Lower lobe of right lung (tissue), 2 donors: ENCODE data around the gene CLEC2B. TPM values are rescaled to one million over a fixed set of nuclear protein-coding genes. Genes with fewer than 3 reads are reported as not detected.
"Not testable (repeated sequence)": the region's sequence is repeated elsewhere in the genome, so short reads cannot be mapped to it uniquely, and the experiment has no call there.

Source experiments
- ATAC-seq, 2 donors: fragments of 200-7000 bp; cut with Tn5 transposase; one replicate each; pipeline ENCODE4 v1.9.1; 2020 to 2022; ENCODE audit warnings: mild to moderate bottlenecking in 2 of 2, moderate library complexity in 2 of 2
- DNase-seq: peaks from one replicate; pipeline ENCODE4 v3.0.0-alpha.2; 2020
- H3K27ac ChIP-seq: fragments of 200-600 bp; one replicate; pipeline ENCODE4 v1.8.0; 2022
- H3K27me3 ChIP-seq: fragments of 200-600 bp; one replicate; pipeline ENCODE4 v1.8.0; 2022; ENCODE audit warnings: low read depth
- H3K36me3 ChIP-seq: fragments of 200-600 bp; one replicate; pipeline ENCODE4 v1.8.0; 2022; ENCODE audit warnings: mild to moderate bottlenecking
- H3K4me1 ChIP-seq: fragments of 200-600 bp; one replicate; pipeline ENCODE4 v1.8.0; 2022
- H3K4me3 ChIP-seq: fragments of 200-600 bp; one replicate; pipeline ENCODE4 v1.8.0; 2022; ENCODE audit warnings: mild to moderate bottlenecking
- H3K9me3 ChIP-seq: fragments of 200-600 bp; one replicate; pipeline ENCODE4 v1.8.0; 2022
- CTCF ChIP-seq: fragments of 200-600 bp; IDR thresholded peaks from one replicate; pipeline ENCODE4 v1.8.0; 2022; ENCODE audit warnings: antibody characterized with exemption, mild to moderate bottlenecking
- intact Hi-C: fragments of 100-400 bp; cut with DNase I; formaldehyde crosslinking; loops from one replicate; pipeline ENCODE4 v1.11.0; 2022
- total RNA-seq: library from RNA; stranded (reverse); fragmentation: NEBNext Ultra II Directional; extraction: Animal tissue kit (Norgen Biotek cat#: 25700); gene quantifications from one replicate; pipeline ENCODE4 v1.2.1, GENCODE V29; 2021
- donor health status: DM: no; HTN: yes; CAD: no; lungs with severe emphysema.

The CLEC2B gene
- total RNA-seq, 1 donor from 2014 or later, result 24.8 TPM

GRCh38 chr12:9881246-9881645 lies 12.1 kb upstream of the CLEC2B start, which contains the start of gene KLRF2:
Gene KLRF2, plus strand, starts transcription at chr12:9881489. Its CDS starts 107 bp downstream, at chr12:9881596.
- DNase-seq (no peak), ATAC-seq (no peak)
- TF ChIP-seq CTCF, result no peak
- no peak within 1 kb of the TSS for H3K27ac ChIP-seq
- H3K9me3 ChIP-seq, result no peaks in the 10 kb centered on the region
- intact Hi-C loops, result no loop called here
- H3K36me3 ChIP-seq, result no peaks in the 10 kb centered on the region
- no peak within 1 kb of the TSS for H3K4me3 ChIP-seq
- no peaks in the 10 kb centered on the region for H3K4me1 ChIP-seq
- H3K27me3 ChIP-seq, result no peaks in the 10 kb centered on the region

GRCh38 chr12:9880532-9881078 lies 11.5 kb upstream of the CLEC2B start:
- H3K36me3 ChIP-seq, result no peaks in the 10 kb centered on the region
- no peak for TF ChIP-seq CTCF
- DNase-seq, result no peak
- intact Hi-C loops, result no loop called here
- no peaks in the 10 kb centered on the region for H3K27me3 ChIP-seq
- ATAC-seq, result no peak
- no peak overlapping the region for H3K4me3 ChIP-seq
- no peak overlapping the region for H3K27ac ChIP-seq
- H3K4me1 ChIP-seq, result no peaks in the 10 kb centered on the region
- no peaks in the 10 kb centered on the region for H3K9me3 ChIP-seq

- H3K27ac ChIP-seq, H3K4me3 ChIP-seq, intact Hi-C loops, H3K27me3 ChIP-seq, H3K36me3 ChIP-seq, DNase-seq, H3K9me3 ChIP-seq, H3K4me1 ChIP-seq, ATAC-seq: not testable (repeated sequence)
Observed at GRCh38 chr12:9876120-9876519, 7.0 kb upstream of the CLEC2B start.

GRCh38 chr12:9872742-9873141 lies 3.6 kb upstream of the CLEC2B start:
- intact Hi-C loops, result no loop called here
- no peak for TF ChIP-seq CTCF
- H3K27me3 ChIP-seq, result no peaks in the 10 kb centered on the region
- H3K4me3 ChIP-seq, result no peak overlapping the region
- DNase-seq (no peak), ATAC-seq (no peak)
- H3K9me3 ChIP-seq, result no peaks in the 10 kb centered on the region
- H3K4me1 ChIP-seq, result peaks cover 7% of the 10 kb centered on the region
- H3K36me3 ChIP-seq, result no peaks in the 10 kb centered on the region
- no peak overlapping the region for H3K27ac ChIP-seq

- H3K4me3 ChIP-seq, result no peak overlapping the region
- ATAC-seq, result no peak
- no peak for DNase-seq
- H3K9me3 ChIP-seq, result no peaks in the 10 kb centered on the region
- no peaks in the 10 kb centered on the region for H3K36me3 ChIP-seq
- no peak overlapping the region for H3K27ac ChIP-seq
- no peaks in the 10 kb centered on the region for H3K27me3 ChIP-seq
- intact Hi-C loops, result no loop called here
- peaks cover 7% of the 10 kb centered on the region for H3K4me1 ChIP-seq
- no peak for TF ChIP-seq CTCF
Observed at GRCh38 chr12:9872162-9872561, 3.0 kb upstream of the CLEC2B start.

- Histone ChIP-seq H3K27me3 (no peaks in the 10 kb centered on the region), H3K4me3 (peak overlapping the region; percentile 61), H3K9me3 (no peaks in the 10 kb centered on the region), H3K27ac (peak overlapping the region; percentile 91), H3K36me3 (no peaks in the 10 kb centered on the region), H3K4me1 (peaks cover 7% of the 10 kb centered on the region)
- TF ChIP-seq CTCF, result no peak
- DNase-seq, result no peak
- ATAC-seq, result no peak
- intact Hi-C loops, result no loop called here
Observed at GRCh38 chr12:9870286-9870866, 1.2 kb upstream of the CLEC2B start.
